GM10266 (cell line): ENCODE data around the gene STK32C.
"Not testable (repeated sequence)": the region's sequence is repeated elsewhere in the genome, so short reads cannot be mapped to it uniquely, and the experiment has no call there.

Experiments used
- DNase-seq: peaks from one replicate; pipeline ENCODE4 v3.0.0; 2012; ENCODE audit errors: extremely low spot score
- CTCF ChIP-seq: IDR thresholded peaks from 2 replicates; pipeline ENCODE4 v1.5.1; 2012; ENCODE audit warnings: mild to moderate bottlenecking, low read depth; ENCODE audit not compliant: control insufficient read depth, insufficient read depth; ENCODE audit errors: missing control alignments

The STK32C gene

GRCh38 chr10:132298038-132298881, 9.5 kb downstream of the STK32C start:
- TF ChIP-seq CTCF: no peak

GRCh38 chr10:132297526-132297925, 10.2 kb downstream of the STK32C start:
- no peak for TF ChIP-seq CTCF
- DNase-seq: no peak

More at GRCh38 chr10:132298038-132298881, 9.5 kb downstream of the STK32C start:
- DNase-seq: no peak

GRCh38 chr10:132296666-132297443, 10.9 kb downstream of the STK32C start:
- no peak for DNase-seq
- TF ChIP-seq CTCF: no peak

GRCh38 chr10:132295481-132295880, 12.3 kb downstream of the STK32C start:
- not testable (repeated sequence) for DNase-seq

- DNase-seq: no peak
These were observed 13.0 kb downstream of the STK32C start for GRCh38 chr10:132294561-132295318.

GRCh38 chr10:132293813-132294520, 13.8 kb downstream of the STK32C start:
- TF ChIP-seq CTCF: no peak
- no peak for DNase-seq

More at GRCh38 chr10:132294561-132295318, 13.0 kb downstream of the STK32C start:
- no peak for TF ChIP-seq CTCF
